ENCODE measurements around the gene ZC3H12A. TPM values are rescaled to one million over a fixed set of nuclear protein-coding genes. Genes with fewer than 3 reads are reported as not detected.

The ZC3H12A gene
- total and polyA plus RNA-seq, 12 donors = 2.9 to 10.9 (median 4.9) TPM

- Histone ChIP-seq H3K27ac (peak overlapping the region in 5 of 10 donors; percentile 11 to 75 (median 56)), H3K36me3 (peaks cover 0 to 51% (median 19%) of the 10 kb centered on the region in 9 donors), H3K4me3 (no peak overlapping the region), H3K27me3 (no peaks in the 10 kb centered on the region), H3K4me1 (peaks cover 0 to 21% (median 8%) of the 10 kb centered on the region in 9 donors), H3K9me3 (no peaks in the 10 kb centered on the region)
- intact Hi-C loops (cut with DNase I) = no loop called here
- DNase-seq (no peak), ATAC-seq (peak in 2 of 8 donors; percentile 19 to 31)
- TF ChIP-seq CTCF (IDR thresholded peaks at IDR 0.05) = no peak
- 95 to 96% methylated on average over 4 of the region's 4 CpGs for WGBS, 2 donors
Measured at GRCh38 chr1:37533317-37534093, 59.1 kb downstream of the ZC3H12A start.

Small RNAs within 50 kb of the gene (microRNA-seq; reads per million reads assigned to microRNA genes)
- gene MIR5581 (1.0 to 1.2 reads per million in 2 donors), gene MIR6732 (0 reads per million in 2 donors)

Other genes starting within 250 kb of the ZC3H12A start
- gene MEAF6, start 40.2 kb downstream of the ZC3H12A start, total RNA-seq = 10 to 100 TPM; 27.8 to 59.9 (median 38.0) TPM
- gene MEAF6, start 40.2 kb downstream of the ZC3H12A start, polyA plus RNA-seq = 10 to 100 TPM; 33.8 to 34.0 TPM
- gene SNIP1, start 79.7 kb downstream of the ZC3H12A start, total RNA-seq = 10 to 100 TPM in 3 of 10 donors, 1 to 10 TPM in 7; 6.0 to 12.1 (median 9.2) TPM
- 1 to 10 TPM; 3.2 to 4.4 TPM for gene SNIP1, start 79.7 kb downstream of the ZC3H12A start, polyA plus RNA-seq
- 1 to 10 TPM; 2.1 to 7.7 (median 4.0) TPM for gene DNALI1, start 82.4 kb downstream of the ZC3H12A start, total RNA-seq
- gene DNALI1, start 82.4 kb downstream of the ZC3H12A start, polyA plus RNA-seq = 1 to 10 TPM; 1.9 to 9.4 TPM
- gene GNL2, start 121.4 kb downstream of the ZC3H12A start, total RNA-seq = 10 to 100 TPM; 20.2 to 35.4 (median 22.3) TPM
- 100 to 1,000 TPM in 1 of 2 donors, 10 to 100 TPM in 1; 41.5 to 196 TPM for gene GNL2, start 121.4 kb downstream of the ZC3H12A start, polyA plus RNA-seq
- gene RSPO1, start 160.3 kb downstream of the ZC3H12A start, total RNA-seq = under 1 TPM in 2 of 10 donors, not detected in 8; 0.10 to 0.35 TPM
- under 1 TPM in 1 of 2 donors, not detected in 1; 0.03 TPM for gene RSPO1, start 160.3 kb downstream of the ZC3H12A start, polyA plus RNA-seq
- 1 to 10 TPM in 1 of 10 donors, under 1 TPM in 8, not detected in 1; 0.09 to 2.9 (median 0.42) TPM for gene CDCA8, start 217.9 kb downstream of the ZC3H12A start, total RNA-seq
- under 1 TPM; 0.29 to 0.41 TPM for gene CDCA8, start 217.9 kb downstream of the ZC3H12A start, polyA plus RNA-seq

All from heart right ventricle (tissue), 16 donors.